ENCODE results near the gene ART5. TPM values are rescaled to one million over a fixed set of nuclear protein-coding genes. Genes with fewer than 3 reads are reported as not detected.

ART5 gene
- not detected for total RNA-seq

- no peaks in the 10 kb centered on the region for H3K36me3 Mint-ChIP-seq
- peaks cover 7% of the 10 kb centered on the region for H3K27me3 Mint-ChIP-seq
- intact Hi-C loops (cut with micrococcal nuclease): no loop called here
- ChIA-PET CTCF (no interaction called here), POLR2A (no interaction called here)
- no peaks in the 10 kb centered on the region for H3K9me3 Mint-ChIP-seq
- H3K4me3 Mint-ChIP-seq: peak within 1 kb of the TSS; percentile 70
- DNase-seq: no peak
- peaks cover 7% of the 10 kb centered on the region for H3K4me1 Mint-ChIP-seq (ENCODE audit: low read depth)
- H3K27ac Mint-ChIP-seq: no peak within 1 kb of the TSS
Measured at GRCh38 chr11:3641701-3642070, at the start of gene ART5. Gene ART5, minus strand, starts transcription at chr11:3641992. Its CDS starts 130 bp downstream, at chr11:3641862.

GRCh38 chr11:3686751-3687150, 45.0 kb upstream of the ART5 start:
- Mint-ChIP-seq H3K4me3 (no peak overlapping the region), H3K27me3 (no peaks in the 10 kb centered on the region), H3K27ac (no peak overlapping the region), H3K36me3 (peaks cover 50% of the 10 kb centered on the region), H3K4me1 (ENCODE audit: low read depth) (peaks cover 7% of the 10 kb centered on the region), H3K9me3 (no peaks in the 10 kb centered on the region)
- ChIA-PET POLR2A (no interaction called here), CTCF (interaction anchor here (1.5 kb wide), 1 partner anchor 386 kb away, joined by 3 read pairs; no protein-coding TSS in a partner anchor)
- DNase-seq: no peak
- intact Hi-C loops (cut with micrococcal nuclease): no loop called here

GRCh38 chr11:3685923-3686322, 44.1 kb upstream of the ART5 start:
- H3K9me3 Mint-ChIP-seq: no peaks in the 10 kb centered on the region
- no peak overlapping the region for H3K4me3 Mint-ChIP-seq
- peaks cover 7% of the 10 kb centered on the region for H3K4me1 Mint-ChIP-seq (ENCODE audit: low read depth)
- peak overlapping the region; percentile 6 for H3K27ac Mint-ChIP-seq
- no peak for DNase-seq
- ChIA-PET CTCF (interaction anchor here (0.7 kb wide), 1 partner anchor 9 kb away, joined by 3 read pairs; no protein-coding TSS in a partner anchor), POLR2A (no interaction called here)
- H3K36me3 Mint-ChIP-seq: peaks cover 55% of the 10 kb centered on the region
- intact Hi-C loops (cut with micrococcal nuclease): no loop called here
- H3K27me3 Mint-ChIP-seq: no peaks in the 10 kb centered on the region

GRCh38 chr11:3684819-3685172, 43.0 kb upstream of the ART5 start:
- CTCF ChIA-PET: interaction anchor here (1.4 kb wide), 1 partner anchor 10 kb away, joined by 4 read pairs; no protein-coding TSS in a partner anchor
- peaks cover 60% of the 10 kb centered on the region for H3K36me3 Mint-ChIP-seq
- peaks cover 7% of the 10 kb centered on the region for H3K4me1 Mint-ChIP-seq (ENCODE audit: low read depth)
- H3K9me3 Mint-ChIP-seq: no peaks in the 10 kb centered on the region
- intact Hi-C loops (cut with micrococcal nuclease): loop anchor here (5.0 kb wide), 1 partner anchor 123 kb away; the partner anchor contains the start of gene PGAP2
- H3K27me3 Mint-ChIP-seq: no peaks in the 10 kb centered on the region
- POLR2A ChIA-PET: no interaction called here
- DNase-seq: no peak
- no peak overlapping the region for H3K27ac Mint-ChIP-seq
- no peak overlapping the region for H3K4me3 Mint-ChIP-seq

GRCh38 chr11:3684129-3684818, 42.5 kb upstream of the ART5 start:
- CTCF ChIA-PET: interaction anchor here (1.4 kb wide), 1 partner anchor 11 kb away, joined by 4 read pairs; no protein-coding TSS in a partner anchor
- intact Hi-C loops (cut with micrococcal nuclease): loop anchor here (5.0 kb wide), 1 partner anchor 123 kb away; the partner anchor contains the start of gene PGAP2
- DNase-seq: no peak
- Mint-ChIP-seq H3K9me3 (no peaks in the 10 kb centered on the region), H3K27ac (no peak overlapping the region), H3K36me3 (peaks cover 64% of the 10 kb centered on the region), H3K4me3 (no peak overlapping the region), H3K27me3 (no peaks in the 10 kb centered on the region), H3K4me1 (ENCODE audit: low read depth) (peaks cover 7% of the 10 kb centered on the region)
- POLR2A ChIA-PET: no interaction called here

- Mint-ChIP-seq H3K4me1 (ENCODE audit: low read depth) (peaks cover 7% of the 10 kb centered on the region), H3K27me3 (no peaks in the 10 kb centered on the region), H3K27ac (no peak overlapping the region), H3K4me3 (no peak overlapping the region), H3K36me3 (peaks cover 70% of the 10 kb centered on the region), H3K9me3 (no peaks in the 10 kb centered on the region)
- POLR2A ChIA-PET: no interaction called here
- intact Hi-C loops (cut with micrococcal nuclease): loop anchor here (5.0 kb wide), 1 partner anchor 124 kb away; the partner anchor contains the start of gene PGAP2
- DNase-seq: no peak
- CTCF ChIA-PET: interaction anchor here (2.2 kb wide), 1 partner anchor 126 kb away, joined by 6 read pairs; the partner anchor contains the start of gene PGAP2
Measured at GRCh38 chr11:3683039-3683438, 41.2 kb upstream of the ART5 start.

GRCh38 chr11:3679077-3679476, 37.3 kb upstream of the ART5 start:
- Mint-ChIP-seq H3K9me3 (no peaks in the 10 kb centered on the region), H3K36me3 (peaks cover 75% of the 10 kb centered on the region), H3K27me3 (no peaks in the 10 kb centered on the region), H3K4me1 (ENCODE audit: low read depth) (peaks cover 7% of the 10 kb centered on the region), H3K4me3 (no peak overlapping the region), H3K27ac (no peak overlapping the region)
- DNase-seq: no peak
- intact Hi-C loops (cut with micrococcal nuclease): loop anchor here (5.0 kb wide), 1 partner anchor 38 kb away; no protein-coding TSS in a partner anchor
- CTCF ChIA-PET: interaction anchor here (0.8 kb wide), 1 partner anchor 130 kb away, joined by 3 read pairs; the partner anchor contains the start of gene PGAP2
- POLR2A ChIA-PET: no interaction called here

GRCh38 chr11:3675971-3676370, 34.2 kb upstream of the ART5 start:
- H3K4me1 Mint-ChIP-seq (ENCODE audit: low read depth): no peaks in the 10 kb centered on the region
- H3K36me3 Mint-ChIP-seq: peaks cover 66% of the 10 kb centered on the region
- CTCF ChIA-PET: interaction anchor here (1.0 kb wide), 1 partner anchor 50 kb away, joined by 3 read pairs; no protein-coding TSS in a partner anchor
- H3K9me3 Mint-ChIP-seq: no peaks in the 10 kb centered on the region
- no peak for DNase-seq
- intact Hi-C loops (cut with micrococcal nuclease): loop anchor here (5.0 kb wide), 1 partner anchor 41 kb away; no protein-coding TSS in a partner anchor
- no peak overlapping the region for H3K4me3 Mint-ChIP-seq
- no peak overlapping the region for H3K27ac Mint-ChIP-seq
- POLR2A ChIA-PET: no interaction called here
- no peaks in the 10 kb centered on the region for H3K27me3 Mint-ChIP-seq

GRCh38 chr11:3674189-3674588, 32.4 kb upstream of the ART5 start:
- H3K9me3 Mint-ChIP-seq: no peaks in the 10 kb centered on the region
- POLR2A ChIA-PET: no interaction called here
- no peak overlapping the region for H3K27ac Mint-ChIP-seq
- CTCF ChIA-PET: no interaction called here
- no peaks in the 10 kb centered on the region for H3K27me3 Mint-ChIP-seq
- intact Hi-C loops (cut with micrococcal nuclease): no loop called here
- peaks cover 58% of the 10 kb centered on the region for H3K36me3 Mint-ChIP-seq
- H3K4me3 Mint-ChIP-seq: no peak overlapping the region
- H3K4me1 Mint-ChIP-seq (ENCODE audit: low read depth): no peaks in the 10 kb centered on the region
- no peak for DNase-seq

GRCh38 chr11:3671334-3672254, 29.8 kb upstream of the ART5 start, which contains the start of gene CHRNA10:
Gene CHRNA10, minus strand, starts transcription at chr11:3671384. Its CDS starts 72 bp downstream, at chr11:3671312.
- Mint-ChIP-seq H3K4me1 (ENCODE audit: low read depth) (no peaks in the 10 kb centered on the region), H3K4me3 (no peak within 1 kb of the TSS), H3K27me3 (no peaks in the 10 kb centered on the region), H3K36me3 (peaks cover 39% of the 10 kb centered on the region), H3K27ac (peak within 1 kb of the TSS; percentile 3), H3K9me3 (no peaks in the 10 kb centered on the region)
- intact Hi-C loops (cut with micrococcal nuclease): no loop called here
- ChIA-PET CTCF (no interaction called here), POLR2A (no interaction called here)
- no peak for DNase-seq

- H3K27ac Mint-ChIP-seq: no peak overlapping the region
- no peaks in the 10 kb centered on the region for H3K9me3 Mint-ChIP-seq
- intact Hi-C loops (cut with micrococcal nuclease): no loop called here
- DNase-seq: no peak
- ChIA-PET CTCF (no interaction called here), POLR2A (no interaction called here)
- peaks cover 34% of the 10 kb centered on the region for H3K36me3 Mint-ChIP-seq
- H3K27me3 Mint-ChIP-seq: no peaks in the 10 kb centered on the region
- H3K4me3 Mint-ChIP-seq: no peak overlapping the region
- H3K4me1 Mint-ChIP-seq (ENCODE audit: low read depth): no peaks in the 10 kb centered on the region
Measured at GRCh38 chr11:3669742-3670183, 28.0 kb upstream of the ART5 start.

GRCh38 chr11:3669128-3669527, 27.3 kb upstream of the ART5 start:
- peaks cover 31% of the 10 kb centered on the region for H3K36me3 Mint-ChIP-seq
- H3K27me3 Mint-ChIP-seq: no peaks in the 10 kb centered on the region
- H3K9me3 Mint-ChIP-seq: no peaks in the 10 kb centered on the region
- DNase-seq: no peak
- CTCF ChIA-PET: no interaction called here
- POLR2A ChIA-PET: no interaction called here
- no peaks in the 10 kb centered on the region for H3K4me1 Mint-ChIP-seq (ENCODE audit: low read depth)
- H3K27ac Mint-ChIP-seq: no peak overlapping the region
- intact Hi-C loops (cut with micrococcal nuclease): no loop called here
- H3K4me3 Mint-ChIP-seq: no peak overlapping the region
